HFFc6 (cell line): ENCODE data around the gene ENOPH1. TPM values are rescaled to one million over a fixed set of nuclear protein-coding genes. Genes with fewer than 3 reads are reported as not detected.

Source experiments
- DNase-seq: peaks from one replicate; pipeline ENCODE4 v3.0.0-alpha.2; 2018
- H3K27ac Mint-ChIP-seq: 2 replicates; pipeline ENCODE4 v1.8.0; 2020; ENCODE audit warnings: mild to moderate bottlenecking, mixed read lengths
- H3K27me3 Mint-ChIP-seq: 2 replicates; pipeline ENCODE4 v1.8.0; 2021; ENCODE audit warnings: mild to moderate bottlenecking, moderate library complexity, mixed read lengths; ENCODE audit not compliant: insufficient read depth
- H3K36me3 Mint-ChIP-seq: 2 replicates; pipeline ENCODE4 v1.8.0; 2021; ENCODE audit warnings: low read depth, mixed read lengths
- H3K4me1 Mint-ChIP-seq: 2 replicates; pipeline ENCODE4 v1.8.0; 2020; ENCODE audit warnings: low read depth, mixed read lengths
- H3K4me3 Mint-ChIP-seq: 2 replicates; pipeline ENCODE4 v1.8.0; 2020; ENCODE audit warnings: mild to moderate bottlenecking, moderate library complexity, mixed read lengths
- H3K9me3 Mint-ChIP-seq: 2 replicates; pipeline ENCODE4 v1.8.0; 2020; ENCODE audit warnings: mild to moderate bottlenecking, mixed read lengths
- CTCF ChIP-seq: fragments of 200-600 bp; sonication (generic); IDR thresholded peaks from 2 replicates; pipeline ENCODE4 v1.5.0; 2021; ENCODE audit warnings: antibody characterized with exemption, mild to moderate bottlenecking
- total RNA-seq, 6 experiments: library from RNA; stranded (reverse); fragmentation: NEBNext Ultra II Directional; extraction: Animal tissue kit (Norgen Biotek cat#: 25700); gene quantifications; 2 replicates in 1 of 6; 3 replicates in 5 of 6; pipeline ENCODE4 v1.2.3, GENCODE V29; 2021

The ENOPH1 gene
- total RNA-seq, 6 experiments from 2014 or later, result 30.5 to 39.8 (median 33.5) TPM

DNA sequence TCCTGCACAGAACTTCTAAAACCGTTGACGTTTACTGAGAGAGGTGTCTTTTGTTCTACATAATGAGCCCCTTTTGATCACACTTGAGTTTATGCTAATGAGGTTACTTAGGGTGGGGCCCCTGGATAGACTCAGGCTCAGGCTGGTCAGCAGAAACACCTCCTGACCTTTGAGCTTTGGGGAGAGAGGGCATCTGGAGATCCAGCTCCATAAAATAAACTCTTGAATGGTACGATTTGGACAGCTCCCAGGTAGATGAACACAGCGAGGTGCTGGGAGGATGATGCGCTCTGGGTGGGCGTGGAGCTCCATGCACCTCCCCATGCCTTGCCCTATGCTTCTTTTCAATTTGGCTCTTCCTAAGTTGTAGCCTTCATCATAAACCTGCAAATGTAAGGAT lies 52.0 kb downstream of the ENOPH1 start:
- H3K4me1 Mint-ChIP-seq, result no peaks in the 10 kb centered on the region
- peaks cover 17% of the 10 kb centered on the region for H3K27me3 Mint-ChIP-seq
- no peak for TF ChIP-seq CTCF
- no peaks in the 10 kb centered on the region for H3K9me3 Mint-ChIP-seq
- no peak overlapping the region for H3K27ac Mint-ChIP-seq
- no peak overlapping the region for H3K4me3 Mint-ChIP-seq
- H3K36me3 Mint-ChIP-seq, result no peaks in the 10 kb centered on the region
- DNase-seq, result no peak

DNA sequence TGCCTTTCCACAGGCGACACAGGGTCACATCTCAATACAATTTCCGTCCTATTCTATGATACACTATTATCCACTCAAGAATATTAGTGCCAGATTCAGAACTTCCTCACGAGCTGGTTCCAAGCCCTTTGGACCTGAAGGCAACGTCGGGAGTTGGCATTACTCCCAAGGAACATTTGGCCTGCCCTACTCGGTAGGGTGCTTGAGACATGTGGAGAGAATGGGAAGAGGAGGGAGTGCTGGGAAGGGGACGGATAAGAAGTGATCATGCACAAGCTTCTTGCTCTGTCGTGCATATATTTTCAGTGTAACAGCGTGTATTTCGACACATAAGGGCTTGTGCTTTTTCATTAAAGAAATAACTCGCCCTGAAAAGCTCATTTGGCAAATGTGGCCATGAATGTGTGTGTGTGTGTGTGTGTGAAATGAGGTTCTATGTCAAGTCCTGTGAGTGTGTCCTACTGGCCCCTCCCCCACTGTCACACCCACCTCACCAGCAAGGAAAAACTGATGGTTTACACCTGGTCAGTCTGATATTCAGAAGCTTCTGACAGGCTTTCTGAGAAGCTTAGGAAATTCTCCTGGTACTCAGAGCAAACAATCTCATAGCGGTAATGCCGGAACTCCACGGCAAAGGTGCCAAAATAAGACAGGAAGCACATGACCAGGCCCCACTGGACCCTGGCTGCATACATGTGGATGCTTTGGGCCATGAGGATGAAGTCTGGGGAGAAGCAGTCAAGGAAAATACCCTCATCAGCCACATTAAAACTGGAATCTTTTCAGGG lies 54.8 kb downstream of the ENOPH1 start:
- H3K4me1 Mint-ChIP-seq, result no peaks in the 10 kb centered on the region
- no peaks in the 10 kb centered on the region for H3K36me3 Mint-ChIP-seq
- no peak for DNase-seq
- no peak overlapping the region for H3K4me3 Mint-ChIP-seq
- no peaks in the 10 kb centered on the region for H3K9me3 Mint-ChIP-seq
- no peak overlapping the region for H3K27ac Mint-ChIP-seq
- peaks cover 9% of the 10 kb centered on the region for H3K27me3 Mint-ChIP-seq
- TF ChIP-seq CTCF, result no peak

DNA sequence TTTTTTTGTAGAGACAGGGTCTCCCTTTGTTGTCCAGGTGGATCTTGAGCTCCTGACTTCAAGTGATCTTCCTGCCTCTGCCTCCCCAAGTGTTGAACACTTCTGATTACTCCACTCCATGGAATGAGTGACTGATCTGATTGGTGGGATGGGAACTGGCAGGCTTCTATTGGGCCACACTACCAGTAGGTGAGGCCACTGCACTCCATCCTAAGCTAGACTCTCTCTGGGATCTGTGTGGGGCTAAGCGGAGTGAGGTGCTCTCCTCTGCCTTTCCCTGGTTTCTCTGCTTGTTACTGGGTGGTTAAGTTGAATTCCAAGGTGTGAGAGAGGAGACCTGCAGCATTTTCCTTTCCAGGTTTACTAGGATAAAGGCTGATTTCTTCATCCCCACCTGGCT lies 58.7 kb downstream of the ENOPH1 start:
- no peaks in the 10 kb centered on the region for H3K36me3 Mint-ChIP-seq
- H3K27me3 Mint-ChIP-seq, result peaks cover 5% of the 10 kb centered on the region
- H3K4me1 Mint-ChIP-seq, result peaks cover 10% of the 10 kb centered on the region
- no peak for TF ChIP-seq CTCF
- no peak overlapping the region for H3K4me3 Mint-ChIP-seq
- no peak for DNase-seq
- no peak overlapping the region for H3K27ac Mint-ChIP-seq
- no peaks in the 10 kb centered on the region for H3K9me3 Mint-ChIP-seq

DNA sequence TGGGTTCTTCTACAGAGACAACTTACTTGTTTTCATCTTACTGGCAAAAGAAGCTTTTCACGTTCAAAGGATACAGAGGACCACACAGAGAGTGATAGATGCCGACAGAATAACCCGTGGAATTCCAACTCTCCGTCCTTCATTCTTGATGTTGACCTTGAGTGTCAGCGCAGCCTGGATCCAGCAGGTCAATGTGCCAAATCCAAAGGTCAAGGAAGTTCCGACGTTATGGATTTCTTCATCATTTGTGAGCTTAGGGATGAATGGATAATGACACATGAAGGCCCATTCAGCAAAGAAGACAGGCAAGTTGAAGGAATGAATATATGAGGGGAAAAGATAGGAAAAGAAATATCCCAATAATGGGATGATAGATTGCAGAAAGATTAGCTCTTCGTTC lies 59.6 kb downstream of the ENOPH1 start:
- Mint-ChIP-seq H3K36me3 (no peaks in the 10 kb centered on the region), H3K9me3 (no peaks in the 10 kb centered on the region), H3K27ac (no peak overlapping the region), H3K27me3 (peaks cover 3% of the 10 kb centered on the region), H3K4me3 (no peak overlapping the region), H3K4me1 (peaks cover 19% of the 10 kb centered on the region)
- TF ChIP-seq CTCF, result no peak
- no peak for DNase-seq

- no peak for TF ChIP-seq CTCF
- peaks cover 19% of the 10 kb centered on the region for H3K4me1 Mint-ChIP-seq
- H3K9me3 Mint-ChIP-seq, result no peaks in the 10 kb centered on the region
- no peak for DNase-seq
- H3K27me3 Mint-ChIP-seq, result peaks cover 10% of the 10 kb centered on the region
- H3K4me3 Mint-ChIP-seq, result no peak overlapping the region
- H3K27ac Mint-ChIP-seq, result no peak overlapping the region
- H3K36me3 Mint-ChIP-seq, result no peaks in the 10 kb centered on the region
Observed at GRCh38 chr4:82491251-82491960, 61.0 kb downstream of the ENOPH1 start.
